Measurements from ENCODE around the gene PCBP1.

DNA sequence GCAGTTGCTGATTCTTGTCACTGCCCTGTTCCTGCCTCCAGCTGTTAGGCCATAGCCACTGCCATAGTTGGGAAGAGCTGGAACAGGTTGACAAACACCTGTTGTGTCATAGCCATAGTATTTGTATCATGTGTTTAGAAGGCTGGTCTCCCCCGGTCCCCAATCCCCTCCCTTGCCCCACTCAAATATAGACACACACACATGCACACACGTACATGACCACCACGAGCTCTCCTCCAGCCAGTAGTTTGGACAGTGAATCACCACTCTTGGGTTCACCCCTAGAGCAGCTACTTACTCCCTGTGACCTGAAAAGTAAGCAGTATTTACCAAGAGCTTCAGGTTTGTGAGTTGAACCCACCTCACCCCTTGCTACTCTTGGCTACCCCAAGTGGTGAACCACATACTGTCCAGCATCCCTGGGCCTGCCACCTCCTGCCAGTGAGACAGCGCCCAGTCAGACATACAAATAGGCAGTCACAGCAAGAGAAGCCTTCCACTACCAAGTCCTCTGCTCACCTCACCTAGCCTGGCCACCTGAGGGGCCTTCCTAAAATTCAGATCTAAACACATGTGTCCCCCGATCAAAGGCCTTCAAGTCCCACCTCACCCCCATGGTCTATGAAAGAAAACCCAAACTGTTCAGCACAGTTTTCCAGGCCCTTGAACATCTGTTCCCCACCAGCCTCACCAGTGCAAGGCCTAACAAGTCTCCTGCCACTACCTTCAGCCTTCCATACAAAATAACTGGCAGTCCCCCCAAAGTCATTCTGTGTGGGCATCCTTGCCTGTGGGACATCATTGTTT is 7.1 kb downstream of the PCBP1 start:
- TF ChIP-seq, protein P1, sequence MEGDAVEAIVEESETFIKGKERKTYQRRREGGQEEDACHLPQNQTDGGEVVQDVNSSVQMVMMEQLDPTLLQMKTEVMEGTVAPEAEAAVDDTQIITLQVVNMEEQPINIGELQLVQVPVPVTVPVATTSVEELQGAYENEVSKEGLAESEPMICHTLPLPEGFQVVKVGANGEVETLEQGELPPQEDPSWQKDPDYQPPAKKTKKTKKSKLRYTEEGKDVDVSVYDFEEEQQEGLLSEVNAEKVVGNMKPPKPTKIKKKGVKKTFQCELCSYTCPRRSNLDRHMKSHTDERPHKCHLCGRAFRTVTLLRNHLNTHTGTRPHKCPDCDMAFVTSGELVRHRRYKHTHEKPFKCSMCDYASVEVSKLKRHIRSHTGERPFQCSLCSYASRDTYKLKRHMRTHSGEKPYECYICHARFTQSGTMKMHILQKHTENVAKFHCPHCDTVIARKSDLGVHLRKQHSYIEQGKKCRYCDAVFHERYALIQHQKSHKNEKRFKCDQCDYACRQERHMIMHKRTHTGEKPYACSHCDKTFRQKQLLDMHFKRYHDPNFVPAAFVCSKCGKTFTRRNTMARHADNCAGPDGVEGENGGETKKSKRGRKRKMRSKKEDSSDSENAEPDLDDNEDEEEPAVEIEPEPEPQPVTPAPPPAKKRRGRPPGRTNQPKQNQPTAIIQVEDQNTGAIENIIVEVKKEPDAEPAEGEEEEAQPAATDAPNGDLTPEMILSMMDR (IDR thresholded peaks at IDR 0.05): no peak
- no peak for TF ChIP-seq EP300 (IDR thresholded peaks at IDR 0.05)
- no peak for TF ChIP-seq POLR2A (IDR thresholded peaks at IDR 0.05)
- no peak for TF ChIP-seq POLR2AphosphoS5 (IDR thresholded peaks at IDR 0.05)
